ENCODE results near the gene ZNF865. TPM values are rescaled to one million over a fixed set of nuclear protein-coding genes. Genes with fewer than 3 reads are reported as not detected.

The ZNF865 gene
- total and polyA plus RNA-seq, 2 donors (not counting 1 experiment from before 2014, with no cell fraction given): 11.3 to 22.7 TPM

DNA sequence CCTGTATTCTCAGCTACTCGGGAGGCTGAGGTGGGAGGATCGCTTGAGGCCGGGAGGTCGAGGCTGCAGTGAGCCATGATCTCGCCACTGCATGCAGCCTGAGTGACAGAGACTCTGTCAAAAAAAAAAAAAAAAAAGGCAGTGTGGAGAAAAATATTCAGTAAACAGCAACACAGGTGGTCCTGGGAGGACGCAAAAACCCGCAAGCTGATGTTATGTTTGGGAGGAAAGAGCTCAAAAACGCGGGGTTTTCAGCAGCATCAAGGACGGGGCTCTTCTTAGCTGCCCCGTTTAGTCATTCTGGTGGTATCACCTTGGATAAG is 19.5 kb downstream of the ZNF865 start:
- Mint-ChIP-seq H3K9me3 (ENCODE audit: insufficient read depth) (no peaks in the 10 kb centered on the region), H3K27me3 (no peaks in the 10 kb centered on the region), H3K4me3 (peak overlapping the region; percentile 95), H3K27ac (peak overlapping the region; percentile 99), H3K4me1 (peaks cover 18% of the 10 kb centered on the region)
- DNase-seq: no peak
- peak overlapping the region; percentile 81 for H3K4me2 ChIP-seq (replicated peaks; ENCODE audit: low read depth, low read length, poor library complexity, severe bottlenecking)
- H3K27me3 ChIP-seq (replicated peaks in 1 of 4; ENCODE audit: control extremely low read depth in 1 of 4, control insufficient read depth in 3 of 4, insufficient read depth in 4 of 4, low read length in 3 of 4): no peaks in the 10 kb centered on the region
- peak overlapping the region; percentile 85 for H3K9ac ChIP-seq (ENCODE audit: low read length)
- CTCF ChIA-PET: interaction anchor here (0.6 to 3.8 kb wide), 18 partner anchors 9 to 484 kb away, joined by 3 to 27 read pairs (median 5); partner anchors contain the start of genes FIZ1 and ZNF865
- no peaks in the 10 kb centered on the region for H3K9me3 ChIP-seq (ENCODE audit: control extremely low read depth in 1 of 3, control insufficient read depth in 2 of 3, insufficient read depth in 1 of 3, low read length in 2 of 3)
- 29% methylated on average over 2 of the region's 11 CpGs for WGBS (ENCODE audit: insufficient coverage)
- intact Hi-C loops (cut with micrococcal nuclease): loop anchor here (10.0 kb wide), 1 partner anchor 520 kb away; the partner anchor contains the start of gene ZNF444
- peak overlapping the region; percentile 87 for H3K27ac ChIP-seq (ENCODE audit: low read length in 2 of 2)
- POLR2A ChIA-PET: interaction anchor here (0.6 to 2.4 kb wide), 17 partner anchors 8 to 495 kb away, joined by 3 to 58 read pairs (median 5); partner anchors contain the start of genes CCDC106, FIZ1, U2AF2 and UBE2S
- TF ChIP-seq EZH2 (IDR thresholded peaks at IDR 0.05; ENCODE audit: borderline replicate concordance, insufficient read depth, low read depth, low read length, poor library complexity, severe bottlenecking): no peak
- TF ChIP-seq, protein P1, sequence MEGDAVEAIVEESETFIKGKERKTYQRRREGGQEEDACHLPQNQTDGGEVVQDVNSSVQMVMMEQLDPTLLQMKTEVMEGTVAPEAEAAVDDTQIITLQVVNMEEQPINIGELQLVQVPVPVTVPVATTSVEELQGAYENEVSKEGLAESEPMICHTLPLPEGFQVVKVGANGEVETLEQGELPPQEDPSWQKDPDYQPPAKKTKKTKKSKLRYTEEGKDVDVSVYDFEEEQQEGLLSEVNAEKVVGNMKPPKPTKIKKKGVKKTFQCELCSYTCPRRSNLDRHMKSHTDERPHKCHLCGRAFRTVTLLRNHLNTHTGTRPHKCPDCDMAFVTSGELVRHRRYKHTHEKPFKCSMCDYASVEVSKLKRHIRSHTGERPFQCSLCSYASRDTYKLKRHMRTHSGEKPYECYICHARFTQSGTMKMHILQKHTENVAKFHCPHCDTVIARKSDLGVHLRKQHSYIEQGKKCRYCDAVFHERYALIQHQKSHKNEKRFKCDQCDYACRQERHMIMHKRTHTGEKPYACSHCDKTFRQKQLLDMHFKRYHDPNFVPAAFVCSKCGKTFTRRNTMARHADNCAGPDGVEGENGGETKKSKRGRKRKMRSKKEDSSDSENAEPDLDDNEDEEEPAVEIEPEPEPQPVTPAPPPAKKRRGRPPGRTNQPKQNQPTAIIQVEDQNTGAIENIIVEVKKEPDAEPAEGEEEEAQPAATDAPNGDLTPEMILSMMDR (IDR thresholded peaks at IDR 0.05): no peak
- H3K79me2 ChIP-seq (ENCODE audit: control insufficient read depth, insufficient read depth, low read length): peaks cover 8% of the 10 kb centered on the region
- H3K4me1 ChIP-seq (ENCODE audit: control insufficient read depth in 2 of 2, insufficient read depth in 2 of 2, low read length in 2 of 2): peaks cover 10 to 14% of the 10 kb centered on the region in 2 donors
- peak overlapping the region; percentile 82 for H2AFZ ChIP-seq (ENCODE audit: insufficient read depth, low read depth, low read length, poor library complexity, severe bottlenecking)
- peaks cover 0 to 6% of the 10 kb centered on the region in 2 experiments for H3K36me3 ChIP-seq (replicated peaks in 1 of 2; ENCODE audit: control extremely low read depth in 1 of 2, control insufficient read depth in 1 of 2, extremely low read depth in 1 of 2, insufficient read depth in 2 of 2, low read length in 1 of 2)
- H4K20me1 ChIP-seq (ENCODE audit: control insufficient read depth, insufficient read depth, low read length, poor library complexity, severe bottlenecking): peaks cover 7% of the 10 kb centered on the region
- H3K4me3 ChIP-seq (ENCODE audit: control extremely low read depth in 1 of 5, extremely low read depth in 1 of 5, insufficient read depth in 1 of 5, low read depth in 2 of 5, low read length in 4 of 5): peak overlapping the region in 4 of 5 experiments; percentile 47 to 84 (median 69)
- no peak for ATAC-seq (ENCODE audit: low read depth)

DNA sequence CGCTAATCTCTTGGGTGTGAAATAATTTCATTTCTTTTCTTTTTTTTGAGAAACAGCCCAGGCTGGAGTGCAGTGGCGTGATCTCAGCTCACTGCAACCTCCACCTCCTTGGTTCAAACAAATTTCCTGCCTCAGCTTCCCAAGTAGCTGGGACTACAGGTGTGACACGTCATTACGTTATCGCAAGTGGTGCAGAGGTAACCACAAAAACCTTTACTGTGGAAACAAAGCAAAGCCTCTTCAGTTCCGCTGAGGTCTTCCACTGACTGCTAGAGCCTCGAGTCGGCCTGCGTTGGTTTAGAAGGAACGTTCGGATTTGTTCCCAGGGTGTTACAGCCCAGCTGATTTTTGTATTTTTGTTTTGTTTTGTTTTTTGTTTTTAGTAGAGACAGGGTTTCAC is 20.9 kb downstream of the ZNF865 start:
- Histone ChIP-seq H3K4me3 (ENCODE audit: control extremely low read depth in 1 of 5, extremely low read depth in 1 of 5, insufficient read depth in 1 of 5, low read depth in 2 of 5, low read length in 4 of 5) (no peak overlapping the region), H3K36me3 (replicated peaks in 1 of 2; ENCODE audit: control extremely low read depth in 1 of 2, control insufficient read depth in 1 of 2, extremely low read depth in 1 of 2, insufficient read depth in 2 of 2, low read length in 1 of 2) (no peaks in the 10 kb centered on the region), H3K9me3 (ENCODE audit: control extremely low read depth in 1 of 3, control insufficient read depth in 2 of 3, insufficient read depth in 1 of 3, low read length in 2 of 3) (no peaks in the 10 kb centered on the region), H3K27me3 (replicated peaks in 1 of 4; ENCODE audit: control extremely low read depth in 1 of 4, control insufficient read depth in 3 of 4, insufficient read depth in 4 of 4, low read length in 3 of 4) (no peaks in the 10 kb centered on the region), H3K27ac (ENCODE audit: low read length in 2 of 2) (no peak overlapping the region), H3K4me1 (ENCODE audit: control insufficient read depth in 2 of 2, insufficient read depth in 2 of 2, low read length in 2 of 2) (peaks cover 10 to 15% of the 10 kb centered on the region in 2 donors), H4K20me1 (ENCODE audit: control insufficient read depth, insufficient read depth, low read length, poor library complexity, severe bottlenecking) (peaks cover 7% of the 10 kb centered on the region), H3K9ac (ENCODE audit: low read length) (no peak overlapping the region), H3K79me2 (ENCODE audit: control insufficient read depth, insufficient read depth, low read length) (peaks cover 8% of the 10 kb centered on the region), H3K4me2 (replicated peaks; ENCODE audit: low read depth, low read length, poor library complexity, severe bottlenecking) (no peak overlapping the region), H2AFZ (ENCODE audit: insufficient read depth, low read depth, low read length, poor library complexity, severe bottlenecking) (no peak overlapping the region)
- Mint-ChIP-seq H3K4me1 (peaks cover 16% of the 10 kb centered on the region), H3K27me3 (no peaks in the 10 kb centered on the region), H3K9me3 (ENCODE audit: insufficient read depth) (no peaks in the 10 kb centered on the region), H3K27ac (no peak overlapping the region), H3K4me3 (peak overlapping the region; percentile 32)
- intact Hi-C loops (cut with micrococcal nuclease): loop anchor here (10.0 kb wide), 1 partner anchor 518 kb away; the partner anchor contains the start of gene ZNF444
- DNase-seq: no peak
- no peak for ATAC-seq (ENCODE audit: low read depth)
- WGBS (ENCODE audit: insufficient coverage): 89% methylated on average over 10 of the region's 11 CpGs
- no peak for TF ChIP-seq EZH2 (IDR thresholded peaks at IDR 0.05; ENCODE audit: borderline replicate concordance, insufficient read depth, low read depth, low read length, poor library complexity, severe bottlenecking)
- TF ChIP-seq, protein P1 (IDR thresholded peaks at IDR 0.05): no peak
- ChIA-PET POLR2A (interaction anchor here (0.9 to 2.0 kb wide), 2 partner anchors 20 to 28 kb away, joined by 3 to 5 read pairs; partner anchors contain the start of gene ZNF865), CTCF (interaction anchor here (0.6 to 3.8 kb wide), 11 partner anchors 11 to 487 kb away, joined by 3 to 25 read pairs (median 5); partner anchors contain the start of gene ZNF865)
